GM10248 (cell line): ENCODE data around the gene PIGP.
"Not testable (repeated sequence)": the region's sequence is repeated elsewhere in the genome, so short reads cannot be mapped to it uniquely, and the experiment has no call there.

Experiments used
- CTCF ChIA-PET: fragments of 300-600 bp; sonication (Branson Sonifier 250); formaldehyde crosslinking; extraction: SDS; loops from one replicate; lab custom pipeline; 2021; ENCODE audit warnings: antibody characterized with exemption; lab: Yijun Ruan, JAX
- POLR2A ChIA-PET: fragments of 350-650 bp; sonication (Branson Sonifier 250); formaldehyde crosslinking; extraction: SDS; loops from one replicate; lab custom pipeline; 2020; ENCODE audit warnings: antibody characterized with exemption; lab: Yijun Ruan, JAX
- DNase-seq: peaks from one replicate; pipeline ENCODE4 v3.0.0; 2012; ENCODE audit errors: extremely low spot score
- TF ChIP-seq, protein P1 (sequence below): IDR thresholded peaks from 2 replicates; pipeline ENCODE4 v1.5.1; 2012; ENCODE audit warnings: mild to moderate bottlenecking, low read depth; ENCODE audit errors: extremely low read depth, missing control alignments, control extremely low read depth

PIGP gene

GRCh38 chr21:37061926-37062592, 10.8 kb downstream of the PIGP start:
- POLR2A ChIA-PET, result no interaction called here
- CTCF ChIA-PET, result interaction anchor here (1.3 kb wide), 1 partner anchor 9 kb away, joined by 5 read pairs; no protein-coding TSS in a partner anchor
- no peak for DNase-seq

GRCh38 chr21:37060296-37060695, 12.6 kb downstream of the PIGP start:
- DNase-seq, result no peak
- ChIA-PET POLR2A (no interaction called here), CTCF (no interaction called here)
- TF ChIP-seq, protein P1, sequence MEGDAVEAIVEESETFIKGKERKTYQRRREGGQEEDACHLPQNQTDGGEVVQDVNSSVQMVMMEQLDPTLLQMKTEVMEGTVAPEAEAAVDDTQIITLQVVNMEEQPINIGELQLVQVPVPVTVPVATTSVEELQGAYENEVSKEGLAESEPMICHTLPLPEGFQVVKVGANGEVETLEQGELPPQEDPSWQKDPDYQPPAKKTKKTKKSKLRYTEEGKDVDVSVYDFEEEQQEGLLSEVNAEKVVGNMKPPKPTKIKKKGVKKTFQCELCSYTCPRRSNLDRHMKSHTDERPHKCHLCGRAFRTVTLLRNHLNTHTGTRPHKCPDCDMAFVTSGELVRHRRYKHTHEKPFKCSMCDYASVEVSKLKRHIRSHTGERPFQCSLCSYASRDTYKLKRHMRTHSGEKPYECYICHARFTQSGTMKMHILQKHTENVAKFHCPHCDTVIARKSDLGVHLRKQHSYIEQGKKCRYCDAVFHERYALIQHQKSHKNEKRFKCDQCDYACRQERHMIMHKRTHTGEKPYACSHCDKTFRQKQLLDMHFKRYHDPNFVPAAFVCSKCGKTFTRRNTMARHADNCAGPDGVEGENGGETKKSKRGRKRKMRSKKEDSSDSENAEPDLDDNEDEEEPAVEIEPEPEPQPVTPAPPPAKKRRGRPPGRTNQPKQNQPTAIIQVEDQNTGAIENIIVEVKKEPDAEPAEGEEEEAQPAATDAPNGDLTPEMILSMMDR, result no peak

More at GRCh38 chr21:37061926-37062592, 10.8 kb downstream of the PIGP start:
- TF ChIP-seq, protein P1, result no peak

GRCh38 chr21:37059181-37059580, 13.7 kb downstream of the PIGP start:
- POLR2A ChIA-PET, result no interaction called here
- TF ChIP-seq, protein P1, result no peak
- CTCF ChIA-PET, result no interaction called here
- DNase-seq, result no peak

DNA sequence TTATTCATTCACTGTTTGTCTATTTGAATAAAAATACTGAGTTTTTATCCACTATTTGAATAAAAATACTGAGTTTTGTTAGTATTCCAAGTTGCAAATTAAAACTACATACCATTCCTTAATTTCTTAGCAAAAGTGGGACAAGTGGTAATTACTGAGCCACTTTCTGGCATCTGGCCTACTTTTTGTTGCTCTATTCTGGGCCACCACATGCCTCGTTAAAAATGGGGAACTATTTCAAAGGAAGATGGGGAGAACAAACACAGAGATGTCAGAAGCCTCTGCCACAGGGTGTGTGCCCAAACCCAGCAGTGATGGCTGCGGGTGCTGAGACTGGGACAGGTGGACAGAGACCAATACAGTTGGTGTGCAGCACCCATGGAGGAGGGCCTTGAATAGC, 14.6 kb downstream of the PIGP start:
- DNase-seq, result no peak
- ChIA-PET POLR2A (no interaction called here), CTCF (no interaction called here)
- TF ChIP-seq, protein P1, result no peak

- ChIA-PET POLR2A (no interaction called here), CTCF (no interaction called here)
- DNase-seq, result no peak
- TF ChIP-seq, protein P1, result no peak
Observed at GRCh38 chr21:37057614-37058013, 15.3 kb downstream of the PIGP start.

- ChIA-PET CTCF (no interaction called here), POLR2A (no interaction called here)
- no peak for DNase-seq
- TF ChIP-seq, protein P1, result no peak
Observed at GRCh38 chr21:37055271-37055855, 17.5 kb downstream of the PIGP start.

DNA sequence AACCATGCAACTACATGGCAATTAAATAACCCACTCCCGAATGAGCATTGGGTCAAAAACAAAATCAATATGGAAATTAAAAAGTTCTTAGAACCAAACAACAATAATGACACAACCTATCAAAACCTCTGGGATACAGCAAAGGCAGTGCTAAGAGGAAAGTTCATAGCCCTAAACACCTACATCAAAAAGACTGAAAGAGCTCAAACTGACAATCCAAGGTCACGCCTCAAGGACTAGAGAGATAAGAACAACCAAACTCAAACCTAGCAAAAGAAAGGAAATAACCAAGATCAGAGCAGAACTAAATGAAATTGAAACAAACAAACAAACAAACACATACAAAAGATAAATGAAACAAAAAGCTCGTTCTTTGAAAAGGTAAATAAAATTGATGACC, 23.1 kb downstream of the PIGP start:
- POLR2A ChIA-PET, CTCF ChIA-PET: not testable (repeated sequence)

More for the DNA sequence above, 23.1 kb downstream of the PIGP start:
- DNase-seq, result not testable (repeated sequence)
